GM18909 (cell line): ENCODE data around the gene SF3B2.

Experiments
- ATAC-seq: cut with Tn5 transposase; IDR thresholded peaks from one replicate; pipeline ENCODE4 v1.9.1; 2021; ENCODE audit warnings: mild to moderate bottlenecking; ENCODE audit not compliant: unreplicated experiment, poor library complexity

SF3B2 gene

GRCh38 chr11:66048547-66049323 lies 3.4 kb upstream of the SF3B2 start, which contains the start of gene GAL3ST3:
TSS of gene GAL3ST3 (minus strand) at chr11:66049161. CDS start at chr11:66045415, 3,746 bp downstream.
- no peak for ATAC-seq

GRCh38 chr11:66050581-66051231 lies 1.5 kb upstream of the SF3B2 start:
- no peak for ATAC-seq

- ATAC-seq, result no peak
These were observed 796 bp upstream of the SF3B2 start for GRCh38 chr11:66051371-66051765.

GRCh38 chr11:66052664-66052982 lies 459 bp downstream of the SF3B2 start:
- no peak for ATAC-seq

GRCh38 chr11:66055021-66055420 lies 2.9 kb downstream of the SF3B2 start:
- ATAC-seq, result no peak

- no peak for ATAC-seq
These were observed 4.3 kb downstream of the SF3B2 start for GRCh38 chr11:66056501-66056900.

GRCh38 chr11:66059966-66060680 lies 8.0 kb downstream of the SF3B2 start:
- no peak for ATAC-seq

GRCh38 chr11:66061268-66061667 lies 9.1 kb downstream of the SF3B2 start:
- no peak for ATAC-seq

GRCh38 chr11:66062408-66062807 lies 10.2 kb downstream of the SF3B2 start:
- ATAC-seq, result no peak

- ATAC-seq, result no peak
These were observed 11.7 kb downstream of the SF3B2 start for GRCh38 chr11:66063900-66064299.

GRCh38 chr11:66064571-66064970 lies 12.4 kb downstream of the SF3B2 start:
- no peak for ATAC-seq

- no peak for ATAC-seq
These were observed 14.6 kb downstream of the SF3B2 start for GRCh38 chr11:66066751-66067150.

- ATAC-seq, result no peak
These were observed 15.5 kb downstream of the SF3B2 start for GRCh38 chr11:66067640-66068039.

GRCh38 chr11:66068154-66068821 lies 16.1 kb downstream of the SF3B2 start:
- ATAC-seq, result no peak

GRCh38 chr11:66068923-66069714 lies 17.0 kb downstream of the SF3B2 start:
- ATAC-seq, result peak; percentile 7

- ATAC-seq, result peak; percentile 52
These were observed 17.8 kb downstream of the SF3B2 start, which contains the start of gene PACS1 for GRCh38 chr11:66069715-66070603. TSS of gene PACS1 (plus strand) at chr11:66070272. CDS start at chr11:66070487, 215 bp downstream.

- ATAC-seq, result peak; percentile 13
These were observed 18.6 kb downstream of the SF3B2 start for GRCh38 chr11:66070604-66071380.

- no peak for ATAC-seq
These were observed 19.2 kb downstream of the SF3B2 start for GRCh38 chr11:66071381-66071801.
